Measurements from ENCODE around the gene TNIP3. TPM values are rescaled to one million over a fixed set of nuclear protein-coding genes. Genes with fewer than 3 reads are reported as not detected.

TNIP3 gene
- total RNA-seq, 3 donors from 2014 or later = 0.73 TPM; not detected in 2

GRCh38 chr4:121185960-121186359 lies 21.8 kb upstream of the TNIP3 start:
- intact Hi-C loops (cut with DNase I; ENCODE audit: low total_unique reads) = no loop called here

GRCh38 chr4:121183989-121184388 lies 19.9 kb upstream of the TNIP3 start:
- Histone ChIP-seq H3K27ac (no peak overlapping the region), H3K4me3 (no peak overlapping the region), H3K27me3 (no peaks in the 10 kb centered on the region), H3K36me3 (no peaks in the 10 kb centered on the region), H3K9me3 (no peaks in the 10 kb centered on the region), H3K4me1 (no peaks in the 10 kb centered on the region)
- intact Hi-C loops (cut with DNase I; ENCODE audit: low total_unique reads) = no loop called here
- no peak for DNase-seq (ENCODE audit: low spot score in 2 of 2)
- TF ChIP-seq POLR2A (IDR thresholded peaks at IDR 0.05) (no peak), POLR2AphosphoS5 (IDR thresholded peaks at IDR 0.05) (no peak)
- TF ChIP-seq, protein P1, sequence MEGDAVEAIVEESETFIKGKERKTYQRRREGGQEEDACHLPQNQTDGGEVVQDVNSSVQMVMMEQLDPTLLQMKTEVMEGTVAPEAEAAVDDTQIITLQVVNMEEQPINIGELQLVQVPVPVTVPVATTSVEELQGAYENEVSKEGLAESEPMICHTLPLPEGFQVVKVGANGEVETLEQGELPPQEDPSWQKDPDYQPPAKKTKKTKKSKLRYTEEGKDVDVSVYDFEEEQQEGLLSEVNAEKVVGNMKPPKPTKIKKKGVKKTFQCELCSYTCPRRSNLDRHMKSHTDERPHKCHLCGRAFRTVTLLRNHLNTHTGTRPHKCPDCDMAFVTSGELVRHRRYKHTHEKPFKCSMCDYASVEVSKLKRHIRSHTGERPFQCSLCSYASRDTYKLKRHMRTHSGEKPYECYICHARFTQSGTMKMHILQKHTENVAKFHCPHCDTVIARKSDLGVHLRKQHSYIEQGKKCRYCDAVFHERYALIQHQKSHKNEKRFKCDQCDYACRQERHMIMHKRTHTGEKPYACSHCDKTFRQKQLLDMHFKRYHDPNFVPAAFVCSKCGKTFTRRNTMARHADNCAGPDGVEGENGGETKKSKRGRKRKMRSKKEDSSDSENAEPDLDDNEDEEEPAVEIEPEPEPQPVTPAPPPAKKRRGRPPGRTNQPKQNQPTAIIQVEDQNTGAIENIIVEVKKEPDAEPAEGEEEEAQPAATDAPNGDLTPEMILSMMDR (IDR thresholded peaks at IDR 0.05) = no peak

More at GRCh38 chr4:121185960-121186359, 21.8 kb upstream of the TNIP3 start:
- Histone ChIP-seq H3K27ac (no peak overlapping the region), H3K4me1 (no peaks in the 10 kb centered on the region), H3K27me3 (no peaks in the 10 kb centered on the region), H3K36me3 (no peaks in the 10 kb centered on the region), H3K4me3 (no peak overlapping the region), H3K9me3 (no peaks in the 10 kb centered on the region)
- TF ChIP-seq, protein P1 (IDR thresholded peaks at IDR 0.05) = no peak
- no peak for TF ChIP-seq POLR2A (IDR thresholded peaks at IDR 0.05)
- TF ChIP-seq POLR2AphosphoS5 (IDR thresholded peaks at IDR 0.05) = no peak
- DNase-seq (ENCODE audit: low spot score in 2 of 2) = no peak

DNA sequence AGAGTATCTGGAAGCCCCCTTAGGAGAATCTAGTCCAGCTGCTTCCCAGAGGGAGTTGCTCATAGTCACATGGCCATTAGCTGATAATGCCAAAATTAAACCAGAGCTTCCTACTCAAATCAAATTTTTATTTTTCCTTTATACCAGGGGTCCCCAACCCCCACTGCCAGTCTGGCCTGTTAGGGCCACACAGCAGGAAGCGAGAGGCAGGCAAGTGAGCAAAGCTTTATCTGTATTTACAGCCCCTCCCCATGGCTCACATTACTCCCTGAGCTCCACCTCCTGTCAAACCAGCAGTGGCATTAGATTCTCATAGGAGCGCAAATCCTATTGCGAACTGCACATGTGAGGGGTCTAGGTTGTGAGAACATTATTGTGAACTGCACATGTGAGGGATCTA lies 19.2 kb upstream of the TNIP3 start:
- no peak for TF ChIP-seq POLR2A (IDR thresholded peaks at IDR 0.05)
- TF ChIP-seq, protein P1 (IDR thresholded peaks at IDR 0.05) = no peak
- TF ChIP-seq POLR2AphosphoS5 (IDR thresholded peaks at IDR 0.05) = no peak
- no peaks in the 10 kb centered on the region for H3K4me1 ChIP-seq
- H3K36me3 ChIP-seq = no peaks in the 10 kb centered on the region
- H3K27me3 ChIP-seq = no peaks in the 10 kb centered on the region
- no peaks in the 10 kb centered on the region for H3K9me3 ChIP-seq
- DNase-seq (ENCODE audit: low spot score in 2 of 2) = no peak
- no peak overlapping the region for H3K27ac ChIP-seq
- intact Hi-C loops (cut with DNase I; ENCODE audit: low total_unique reads) = no loop called here
- H3K4me3 ChIP-seq = no peak overlapping the region

- Histone ChIP-seq H3K27me3 (no peaks in the 10 kb centered on the region), H3K4me3 (no peak overlapping the region), H3K36me3 (no peaks in the 10 kb centered on the region), H3K27ac (peak overlapping the region in 1 of 2 donors; percentile 43), H3K9me3 (no peaks in the 10 kb centered on the region), H3K4me1 (no peaks in the 10 kb centered on the region)
- intact Hi-C loops (cut with DNase I; ENCODE audit: low total_unique reads) = no loop called here
- DNase-seq (ENCODE audit: low spot score in 2 of 2) = no peak
- TF ChIP-seq POLR2AphosphoS5 (IDR thresholded peaks at IDR 0.05) (no peak), POLR2A (IDR thresholded peaks at IDR 0.05) (no peak)
- TF ChIP-seq, protein P1 (IDR thresholded peaks at IDR 0.05) = no peak
Observed at GRCh38 chr4:121182296-121182695, 18.2 kb upstream of the TNIP3 start.

GRCh38 chr4:121181493-121181892 lies 17.4 kb upstream of the TNIP3 start:
- no peaks in the 10 kb centered on the region for H3K36me3 ChIP-seq
- no peaks in the 10 kb centered on the region for H3K4me1 ChIP-seq
- no peaks in the 10 kb centered on the region for H3K9me3 ChIP-seq
- no peaks in the 10 kb centered on the region for H3K27me3 ChIP-seq
- intact Hi-C loops (cut with DNase I; ENCODE audit: low total_unique reads) = no loop called here
- H3K27ac ChIP-seq = no peak overlapping the region
- no peak overlapping the region for H3K4me3 ChIP-seq
- TF ChIP-seq POLR2A (IDR thresholded peaks at IDR 0.05) (no peak), POLR2AphosphoS5 (IDR thresholded peaks at IDR 0.05) (no peak)
- TF ChIP-seq, protein P1 (IDR thresholded peaks at IDR 0.05) = no peak
- no peak for DNase-seq (ENCODE audit: low spot score in 2 of 2)
